Superior temporal gyrus (tissue), 1 donor: ENCODE results near the gene VIL1.

ENCODE experiments used
- DNase-seq: peaks from one replicate; pipeline ENCODE4 v3.0.0-alpha.2; 2016; ENCODE audit errors: extremely low spot score

The VIL1 gene

GRCh38 chr2:218438596-218438995 is 19.7 kb downstream of the VIL1 start:
- no peak for DNase-seq

DNA sequence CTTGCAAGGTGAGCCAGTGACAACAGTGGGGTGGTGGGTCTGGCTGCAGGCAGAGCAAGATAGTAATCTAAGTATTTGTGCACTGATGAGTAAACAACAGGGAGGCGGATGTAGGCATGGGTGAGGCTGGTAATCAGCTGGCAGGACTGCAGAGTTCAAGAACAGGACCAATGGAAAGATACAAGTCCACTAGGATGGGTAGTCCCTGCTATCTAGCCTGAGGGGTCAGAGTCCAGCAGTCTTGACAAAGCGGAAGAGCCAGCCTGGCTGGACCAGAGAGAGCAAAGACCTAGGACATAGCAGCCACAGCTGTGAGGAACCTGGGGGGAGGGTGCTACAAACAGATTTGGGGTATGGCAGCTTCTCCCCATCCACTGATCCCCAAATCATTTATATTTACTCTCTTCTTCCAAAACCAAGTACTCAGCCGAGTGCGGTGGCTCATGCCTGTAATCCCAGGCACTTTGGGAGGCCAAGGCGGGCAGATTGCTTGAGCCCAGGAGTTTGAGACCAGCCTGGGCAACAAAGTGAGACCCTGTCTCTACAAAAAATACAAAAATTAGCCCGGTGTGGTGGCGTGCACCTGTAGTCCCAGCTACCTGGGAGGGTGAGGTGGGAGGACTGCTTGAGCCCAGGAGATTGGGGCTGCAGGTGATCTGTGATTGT is 25.9 kb downstream of the VIL1 start:
- no peak for DNase-seq

- DNase-seq = no peak
Observed at GRCh38 chr2:218445602-218446001, 26.7 kb downstream of the VIL1 start.

GRCh38 chr2:218446547-218446946 is 27.6 kb downstream of the VIL1 start:
- no peak for DNase-seq

DNA sequence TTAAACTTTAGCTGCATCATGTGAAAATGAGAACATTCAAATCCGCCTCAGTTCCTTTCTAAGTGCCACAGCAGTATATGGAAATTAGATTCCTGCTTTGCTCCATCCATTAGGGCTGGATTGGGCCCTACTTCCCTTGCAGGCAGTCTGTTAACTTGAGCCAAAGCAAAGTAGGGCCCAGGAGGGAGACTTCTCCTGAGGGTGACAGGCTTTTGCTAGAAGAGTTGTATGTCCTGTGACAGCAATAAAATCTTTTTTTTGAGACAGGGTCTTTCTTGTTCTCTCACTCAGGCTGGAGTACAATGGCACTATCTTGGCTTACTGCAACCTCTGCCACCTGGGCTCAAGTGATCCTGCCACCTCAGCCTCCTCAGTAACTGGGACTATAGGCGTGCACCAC is 28.1 kb downstream of the VIL1 start:
- DNase-seq = no peak

DNA sequence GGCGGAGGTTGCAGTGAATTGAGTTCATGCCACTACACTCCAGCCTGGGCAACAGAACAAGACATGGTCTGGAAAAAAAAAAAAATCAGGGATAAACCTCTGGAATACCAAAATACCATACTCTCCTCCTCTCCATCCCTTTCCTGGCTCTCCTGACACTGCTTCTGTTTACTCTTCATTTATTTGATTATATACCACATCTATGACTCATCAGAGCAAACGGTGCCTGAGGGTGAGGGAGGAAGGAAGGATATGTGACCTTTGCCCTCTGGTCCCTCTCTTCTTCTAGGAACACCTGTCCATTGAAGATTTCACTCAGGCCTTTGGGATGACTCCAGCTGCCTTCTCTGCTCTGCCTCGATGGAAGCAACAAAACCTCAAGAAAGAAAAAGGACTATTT is 30.0 kb downstream of the VIL1 start:
- no peak for DNase-seq

- DNase-seq = no peak
Observed at GRCh38 chr2:218452079-218452478, 33.2 kb downstream of the VIL1 start.

DNA sequence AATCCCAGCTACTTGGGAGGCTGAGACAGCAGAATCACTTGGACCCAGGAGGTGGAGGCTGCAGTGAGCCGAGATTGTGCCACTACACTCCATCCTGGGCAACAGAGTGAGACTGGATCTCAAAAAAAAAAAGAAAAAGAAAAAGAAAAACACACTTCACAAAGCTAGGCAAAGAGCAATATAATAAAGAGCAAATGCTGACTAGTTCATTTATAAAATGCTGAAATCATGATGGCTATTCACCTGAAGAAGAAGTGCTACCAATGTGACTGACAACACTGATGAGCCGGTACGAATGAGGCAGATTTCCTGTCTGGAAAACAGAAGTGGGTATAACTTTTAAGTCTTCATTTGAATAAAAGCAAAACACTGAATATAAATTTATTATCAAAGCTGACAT is 37.9 kb downstream of the VIL1 start:
- no peak for DNase-seq

DNA sequence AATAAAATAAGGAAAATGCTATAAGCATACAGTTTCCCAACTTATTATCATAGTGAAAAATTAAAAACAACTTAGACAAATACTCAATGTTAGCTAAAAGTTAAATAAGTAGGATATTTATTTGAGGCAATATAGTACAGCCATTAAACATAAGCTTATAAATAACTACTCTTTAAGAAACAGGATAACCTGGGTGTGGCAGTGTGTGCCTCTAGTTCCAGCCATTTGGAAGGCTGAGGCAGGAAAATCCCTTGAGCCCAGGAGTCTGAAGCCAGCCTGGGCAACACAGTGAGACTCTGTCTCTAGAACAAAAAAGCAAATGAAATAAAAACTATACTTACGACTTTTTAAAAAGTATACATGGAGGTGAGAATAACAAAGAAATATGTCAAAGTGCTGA is 39.7 kb downstream of the VIL1 start:
- no peak for DNase-seq

GRCh38 chr2:218465987-218466633 is 47.2 kb downstream of the VIL1 start:
- DNase-seq = peak; percentile 60

- DNase-seq = no peak
Observed at GRCh38 chr2:218470448-218470847, 51.5 kb downstream of the VIL1 start.

DNA sequence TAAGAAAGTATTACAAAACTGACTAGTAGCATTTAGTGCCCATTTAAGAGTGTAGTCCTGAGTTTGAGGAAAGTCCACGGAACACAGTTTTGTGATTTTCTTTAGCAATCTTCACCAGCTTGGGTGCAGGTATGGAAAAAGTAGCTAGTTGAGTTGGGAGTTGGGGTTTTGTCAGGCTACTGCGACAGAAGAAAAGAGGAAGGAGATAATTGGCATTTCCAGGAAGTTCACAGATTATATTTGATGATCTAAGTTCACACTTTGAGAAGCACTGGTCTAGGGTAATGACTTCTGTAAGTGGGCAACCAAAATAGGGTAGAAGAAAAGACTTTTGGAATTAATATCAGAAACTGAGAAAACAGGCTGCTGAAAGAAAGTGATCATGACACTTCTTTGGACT is 52.1 kb downstream of the VIL1 start:
- no peak for DNase-seq

- no peak for DNase-seq
Observed at GRCh38 chr2:218471982-218472381, 53.1 kb downstream of the VIL1 start.

DNA sequence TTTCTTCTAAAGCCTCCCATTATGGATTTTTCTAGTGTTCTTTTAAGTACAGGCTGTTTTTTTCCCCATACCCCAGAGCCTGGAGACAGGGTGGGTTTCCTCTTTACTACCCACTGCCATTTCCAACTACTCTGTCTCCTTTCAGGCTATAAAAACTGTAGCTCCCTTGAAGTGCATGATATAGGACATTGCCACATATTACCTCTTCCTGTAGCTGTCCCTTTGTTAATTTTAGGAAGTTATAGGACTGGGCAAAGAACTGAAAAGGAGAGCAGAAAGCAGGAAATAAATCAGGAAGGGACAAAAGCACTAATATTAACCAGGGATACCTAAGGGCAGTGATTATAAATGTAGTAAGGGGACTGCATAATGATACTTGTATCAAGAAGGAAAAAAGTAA is 54.1 kb downstream of the VIL1 start:
- DNase-seq = no peak

- DNase-seq = no peak
Observed at GRCh38 chr2:218474527-218474926, 55.6 kb downstream of the VIL1 start.

DNA sequence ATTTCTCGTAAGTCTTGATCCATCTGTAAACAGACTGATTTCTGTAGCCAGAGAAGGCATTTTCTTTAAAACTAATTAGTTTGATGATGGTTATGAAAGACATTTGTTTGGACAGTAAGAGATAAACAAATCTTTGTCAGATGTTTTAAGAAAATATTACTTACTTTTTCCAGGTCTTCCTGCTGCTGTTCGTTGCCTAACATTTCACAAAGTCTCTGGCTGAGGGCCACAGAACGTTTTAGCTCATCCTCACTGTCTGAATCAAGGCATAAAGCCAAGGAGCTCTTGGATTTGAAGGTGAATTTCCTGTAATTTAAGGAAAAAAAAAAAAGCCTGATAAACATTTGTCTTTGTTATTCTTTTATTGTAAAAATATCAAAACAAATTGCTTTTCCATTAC is 57.8 kb downstream of the VIL1 start:
- DNase-seq = no peak

DNA sequence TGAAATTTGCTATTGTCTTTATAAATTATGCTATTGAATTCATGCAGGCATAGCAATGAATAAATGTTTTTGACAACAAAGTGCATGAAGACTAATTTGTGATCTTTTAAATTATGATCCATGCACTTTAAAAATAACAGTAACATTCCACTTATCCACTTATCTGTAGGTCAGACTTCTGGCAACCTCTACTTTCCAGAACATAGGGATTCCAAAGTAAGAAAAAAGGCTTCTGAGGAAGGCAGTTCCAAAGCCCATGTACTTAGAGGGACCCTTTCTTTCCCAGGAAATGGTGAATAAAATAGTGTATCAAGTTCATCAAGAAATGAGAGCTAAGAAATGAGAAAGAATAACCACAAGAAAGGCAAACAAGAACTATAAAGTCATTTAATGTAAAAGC is 58.3 kb downstream of the VIL1 start:
- no peak for DNase-seq

DNA sequence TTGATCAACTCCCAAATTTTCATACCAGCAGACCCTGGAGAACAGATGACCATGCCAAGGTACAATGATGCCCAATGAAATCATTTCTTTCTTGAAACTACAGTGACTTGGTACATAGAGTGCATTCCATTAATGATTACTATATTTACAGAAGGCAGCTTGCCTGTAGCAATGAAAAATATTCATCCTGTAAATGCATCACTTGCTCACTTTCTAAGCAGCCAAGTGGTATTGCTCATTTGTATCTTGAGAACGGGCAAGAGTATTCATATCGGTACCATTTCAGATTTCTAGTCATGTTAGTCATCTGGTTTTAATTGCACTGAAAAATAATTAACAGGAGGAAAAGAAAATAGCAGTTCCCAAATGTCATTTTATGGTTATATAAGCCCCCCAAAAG is 59.6 kb downstream of the VIL1 start:
- no peak for DNase-seq

DNA sequence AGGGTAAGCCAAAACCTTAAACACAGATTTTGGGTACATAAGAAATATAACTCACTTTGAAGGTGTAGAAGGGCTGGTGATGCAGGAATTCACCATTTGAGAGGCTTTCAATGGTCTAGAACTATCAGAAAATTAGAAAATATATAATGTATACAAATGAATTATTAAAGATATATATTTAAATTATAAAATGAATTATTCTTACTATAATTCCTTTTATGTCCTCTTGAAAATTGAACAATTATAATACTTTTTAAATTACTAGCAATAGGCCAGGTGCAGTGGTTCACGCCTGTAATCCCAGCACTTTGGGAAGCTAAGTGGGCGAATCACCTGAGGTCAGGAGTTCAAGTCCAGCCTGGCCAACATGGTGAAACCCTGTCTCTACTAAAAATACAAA is 60.7 kb downstream of the VIL1 start:
- DNase-seq = no peak

GRCh38 chr2:218482651-218483050 is 63.7 kb downstream of the VIL1 start:
- DNase-seq = no peak

DNA sequence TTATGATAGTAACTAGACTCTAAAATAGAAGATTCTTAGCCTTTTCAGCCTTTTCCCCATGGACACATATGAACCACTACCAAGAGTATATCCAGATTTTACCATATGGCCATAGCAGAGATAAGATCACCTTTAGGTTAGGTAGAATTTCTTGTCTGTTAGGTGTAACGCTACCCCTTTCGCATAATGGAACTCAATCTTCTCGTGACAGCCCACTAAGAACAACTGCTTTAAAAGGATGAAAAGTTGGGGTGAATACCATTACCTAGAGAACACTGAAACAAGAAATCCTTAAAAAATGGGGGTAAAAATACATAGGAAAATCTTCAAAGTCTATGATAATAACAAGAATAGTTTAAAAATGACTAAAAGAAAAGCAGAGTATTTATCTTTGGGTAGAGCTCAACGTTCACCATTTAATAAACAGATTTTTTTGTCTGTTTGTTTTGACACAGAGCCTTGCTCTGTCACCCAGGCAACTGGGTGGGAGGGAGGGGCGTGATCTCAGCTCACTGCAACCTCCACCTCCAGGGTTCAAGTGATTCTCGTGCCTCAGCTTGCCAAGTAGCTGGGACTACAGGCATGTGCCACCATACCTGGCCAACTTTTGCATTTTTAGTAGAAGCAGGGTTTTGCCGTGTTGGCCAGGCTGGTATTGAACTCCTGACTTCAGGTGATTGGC is 67.2 kb downstream of the VIL1 start:
- no peak for DNase-seq

- no peak for DNase-seq
Observed at GRCh38 chr2:218500501-218501060, 81.7 kb downstream of the VIL1 start.

- no peak for DNase-seq
Observed at GRCh38 chr2:218501665-218502064, 82.7 kb downstream of the VIL1 start.
